ENCODE measurements around the gene NSMCE1. TPM values are rescaled to one million over a fixed set of nuclear protein-coding genes. Genes with fewer than 3 reads are reported as not detected.

The NSMCE1 gene
- total RNA-seq, 6 experiments from 2014 or later, result 23.7 to 42.3 (median 33.1) TPM

DNA sequence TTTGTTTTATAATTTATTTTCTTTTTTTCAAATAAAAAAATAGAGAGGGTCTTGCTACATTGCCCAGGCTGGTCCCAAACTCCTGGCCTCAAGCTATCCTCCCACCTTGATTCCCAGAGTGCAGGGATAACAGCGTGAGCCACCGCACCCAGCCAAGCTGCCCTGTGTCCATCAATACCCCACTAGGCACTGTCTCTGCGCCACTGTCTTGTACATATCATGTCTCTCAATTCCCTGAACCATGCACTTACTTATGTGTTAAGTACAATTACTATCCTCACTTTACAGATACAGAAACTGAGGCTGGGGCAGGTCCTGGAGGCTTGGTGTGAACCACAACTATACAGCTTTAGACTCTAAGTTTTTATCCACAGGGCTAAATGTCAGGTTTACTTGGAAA is 11.7 kb downstream of the NSMCE1 start:
- H3K27me3 ChIP-seq, result no peaks in the 10 kb centered on the region
- WGBS (ENCODE audit: insufficient coverage, low coverage, low lambda C conversion rate, missing lambda C conversion rate), result 100% methylated on average over 3 of the region's 3 CpGs
- no peak overlapping the region for H3K27ac ChIP-seq
- intact Hi-C loops (cut with DNase I), result no loop called here
- H3K4me3 ChIP-seq, result no peak overlapping the region
- no peak for ATAC-seq
- H3K9me3 ChIP-seq, result no peaks in the 10 kb centered on the region
- peaks cover 0 to 23% (median 0%) of the 10 kb centered on the region in 4 donors for H3K36me3 ChIP-seq
- DNase-seq, result peak in 1 of 3 donors; percentile 31
- H3K4me1 ChIP-seq, result peaks cover 0 to 5% (median 0%) of the 10 kb centered on the region in 4 donors
- no peak for TF ChIP-seq POLR2A (IDR thresholded peaks at IDR 0.05)
- TF ChIP-seq, protein P1, sequence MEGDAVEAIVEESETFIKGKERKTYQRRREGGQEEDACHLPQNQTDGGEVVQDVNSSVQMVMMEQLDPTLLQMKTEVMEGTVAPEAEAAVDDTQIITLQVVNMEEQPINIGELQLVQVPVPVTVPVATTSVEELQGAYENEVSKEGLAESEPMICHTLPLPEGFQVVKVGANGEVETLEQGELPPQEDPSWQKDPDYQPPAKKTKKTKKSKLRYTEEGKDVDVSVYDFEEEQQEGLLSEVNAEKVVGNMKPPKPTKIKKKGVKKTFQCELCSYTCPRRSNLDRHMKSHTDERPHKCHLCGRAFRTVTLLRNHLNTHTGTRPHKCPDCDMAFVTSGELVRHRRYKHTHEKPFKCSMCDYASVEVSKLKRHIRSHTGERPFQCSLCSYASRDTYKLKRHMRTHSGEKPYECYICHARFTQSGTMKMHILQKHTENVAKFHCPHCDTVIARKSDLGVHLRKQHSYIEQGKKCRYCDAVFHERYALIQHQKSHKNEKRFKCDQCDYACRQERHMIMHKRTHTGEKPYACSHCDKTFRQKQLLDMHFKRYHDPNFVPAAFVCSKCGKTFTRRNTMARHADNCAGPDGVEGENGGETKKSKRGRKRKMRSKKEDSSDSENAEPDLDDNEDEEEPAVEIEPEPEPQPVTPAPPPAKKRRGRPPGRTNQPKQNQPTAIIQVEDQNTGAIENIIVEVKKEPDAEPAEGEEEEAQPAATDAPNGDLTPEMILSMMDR (IDR thresholded peaks at IDR 0.05), result no peak

DNA sequence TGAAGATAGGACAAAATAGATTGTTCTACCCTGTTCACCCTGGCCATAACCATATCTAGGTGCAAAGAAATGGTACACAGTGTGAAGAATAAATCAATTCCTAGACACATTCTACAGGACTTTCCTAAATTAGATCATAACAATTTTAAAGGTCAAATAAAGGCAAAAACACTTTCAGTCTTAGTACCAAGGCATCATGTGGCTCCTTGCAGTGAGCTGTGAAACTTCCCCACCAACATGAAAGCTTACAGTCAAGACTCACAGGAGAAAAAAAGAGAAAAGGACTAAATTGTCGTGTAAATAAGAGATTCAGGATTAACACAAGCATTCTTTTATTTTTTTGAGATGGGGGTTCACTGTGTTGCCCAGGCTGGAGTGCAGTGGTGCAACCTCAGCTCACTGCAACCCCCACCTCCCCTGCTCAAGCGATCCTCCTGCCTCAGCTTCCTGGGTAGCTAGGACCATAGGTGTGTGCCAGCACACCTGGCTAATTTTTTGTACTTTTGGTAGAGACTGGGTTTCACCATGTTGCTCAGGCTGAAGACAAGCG is 14.2 kb downstream of the NSMCE1 start:
- Histone ChIP-seq H3K27ac (peak overlapping the region; percentile 4 to 30 (median 11)), H3K36me3 (peaks cover 0 to 23% (median 0%) of the 10 kb centered on the region in 4 donors), H3K27me3 (no peaks in the 10 kb centered on the region), H3K4me1 (no peaks in the 10 kb centered on the region), H3K4me3 (no peak overlapping the region), H3K9me3 (no peaks in the 10 kb centered on the region)
- DNase-seq, result peak in 1 of 3 donors; percentile 18
- intact Hi-C loops (cut with DNase I), result no loop called here
- peak in 3 of 4 donors; percentile 41 to 58 (median 44) for ATAC-seq
- no peak for TF ChIP-seq POLR2A (IDR thresholded peaks at IDR 0.05)
- TF ChIP-seq, protein P1 (IDR thresholded peaks at IDR 0.05), result no peak
- 80% methylated on average over 3 of the region's 3 CpGs for WGBS (ENCODE audit: insufficient coverage, low coverage, low lambda C conversion rate, missing lambda C conversion rate)

DNA sequence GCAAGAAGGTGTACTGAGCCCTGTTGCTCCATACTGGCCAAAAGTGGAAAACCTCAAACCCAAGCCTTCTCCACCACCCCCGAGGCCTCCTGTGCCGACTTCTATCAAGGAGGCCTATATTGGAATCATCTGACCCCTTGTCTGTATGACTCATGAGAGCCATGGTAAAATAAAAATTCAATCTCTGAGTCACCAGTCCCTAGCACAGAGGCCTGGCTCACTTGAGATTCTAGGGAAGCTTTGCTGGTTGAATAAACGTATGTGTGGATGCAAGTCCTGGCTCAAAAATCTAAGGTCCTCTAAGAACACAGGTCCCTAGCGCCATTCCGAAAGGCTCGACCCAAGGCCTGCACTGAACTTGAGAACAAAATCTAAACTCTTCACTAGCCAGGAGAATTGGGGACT is 15.0 kb downstream of the NSMCE1 start:
- peak in 1 of 3 donors; percentile 19 for DNase-seq
- 85% methylated on average over 5 of the region's 6 CpGs for WGBS (ENCODE audit: insufficient coverage, low coverage, low lambda C conversion rate, missing lambda C conversion rate)
- peak in 3 of 4 donors; percentile 14 to 76 (median 32) for ATAC-seq

DNA sequence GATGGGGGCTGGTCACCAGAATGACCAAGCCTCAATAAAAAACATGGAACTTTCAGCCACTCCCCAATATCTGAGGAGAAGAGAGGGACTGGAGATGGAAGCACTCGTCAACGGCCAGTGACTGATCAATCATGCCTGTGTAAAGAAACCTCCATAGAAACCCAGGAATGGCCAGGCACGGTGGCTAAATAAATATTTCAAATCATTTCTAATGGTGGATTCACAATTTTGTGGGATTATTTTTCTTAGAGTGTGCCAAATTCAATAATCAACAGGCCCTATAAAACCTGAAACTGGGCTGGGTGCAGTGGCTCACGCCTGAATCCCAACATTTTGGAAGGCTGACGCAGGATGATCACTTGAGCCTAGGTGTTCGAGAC is 16.4 kb downstream of the NSMCE1 start:
- ATAC-seq (no peak), DNase-seq (no peak)
- peaks cover 0 to 22% (median 0%) of the 10 kb centered on the region in 4 donors for H3K36me3 ChIP-seq
- no peaks in the 10 kb centered on the region for H3K27me3 ChIP-seq
- TF ChIP-seq POLR2A (IDR thresholded peaks at IDR 0.05), result no peak
- TF ChIP-seq, protein P1 (IDR thresholded peaks at IDR 0.05), result no peak
- intact Hi-C loops (cut with DNase I), result no loop called here
- no peak overlapping the region for H3K27ac ChIP-seq
- WGBS (ENCODE audit: insufficient coverage, low coverage, low lambda C conversion rate, missing lambda C conversion rate), result 86% methylated on average over 6 of the region's 6 CpGs
- H3K9me3 ChIP-seq, result peaks cover 0 to 3% (median 0%) of the 10 kb centered on the region in 4 donors
- H3K4me3 ChIP-seq, result no peak overlapping the region
- no peaks in the 10 kb centered on the region for H3K4me1 ChIP-seq

More for the DNA sequence above, 15.0 kb downstream of the NSMCE1 start:
- intact Hi-C loops (cut with DNase I), result no loop called here
- Histone ChIP-seq H3K36me3 (peaks cover 0 to 23% (median 0%) of the 10 kb centered on the region in 4 donors), H3K4me1 (no peaks in the 10 kb centered on the region), H3K9me3 (peaks cover 0 to 3% (median 0%) of the 10 kb centered on the region in 4 donors), H3K27me3 (no peaks in the 10 kb centered on the region), H3K27ac (peak overlapping the region; percentile 10 to 30 (median 18)), H3K4me3 (no peak overlapping the region)
- TF ChIP-seq, protein P1 (IDR thresholded peaks at IDR 0.05), result no peak
- no peak for TF ChIP-seq POLR2A (IDR thresholded peaks at IDR 0.05)
